IPS-18a (cell line): Measurements from ENCODE around the gene LYRM2.

Source experiments
- H3K27ac ChIP-seq: one replicate; pipeline ENCODE4 v1.5.1; 2013; ENCODE audit warnings: low read length
- H3K27me3 ChIP-seq: one replicate; pipeline ENCODE4 v1.6.1; 2013; ENCODE audit warnings: mild to moderate bottlenecking, low read length; ENCODE audit not compliant: control insufficient read depth, insufficient read depth
- H3K36me3 ChIP-seq: one replicate; pipeline ENCODE4 v1.6.1; 2013; ENCODE audit warnings: low read depth, low read length; ENCODE audit not compliant: control insufficient read depth
- H3K4me1 ChIP-seq: one replicate; pipeline ENCODE4 v1.6.1; 2013; ENCODE audit warnings: low read depth, low read length; ENCODE audit not compliant: control insufficient read depth
- H3K4me3 ChIP-seq: one replicate; pipeline ENCODE4 v1.5.1; 2013; ENCODE audit warnings: low read length
- H3K9ac ChIP-seq: one replicate; pipeline ENCODE4 v1.6.1; 2013; ENCODE audit warnings: mild to moderate bottlenecking, low read length, moderate library complexity
- H3K9me3 ChIP-seq: one replicate; pipeline ENCODE4 v1.6.1; 2013; ENCODE audit warnings: low read depth, low read length; ENCODE audit not compliant: control insufficient read depth

The LYRM2 gene, protein sequence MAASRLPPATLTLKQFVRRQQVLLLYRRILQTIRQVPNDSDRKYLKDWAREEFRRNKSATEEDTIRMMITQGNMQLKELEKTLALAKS

GRCh38 chr6:89638320-89639195, at the start of gene LYRM2:
Gene LYRM2 (minus strand): TSS chr6:89638747. CDS start chr6:89638716, 31 bp downstream.
- peak within 1 kb of the TSS; percentile 81 for H3K27ac ChIP-seq
- no peaks in the 10 kb centered on the region for H3K9me3 ChIP-seq
- H3K27me3 ChIP-seq: no peaks in the 10 kb centered on the region
- H3K4me3 ChIP-seq: peak within 1 kb of the TSS; percentile 95
- H3K36me3 ChIP-seq: peaks cover 33% of the 10 kb centered on the region
- H3K4me1 ChIP-seq: peaks cover 14% of the 10 kb centered on the region
- H3K9ac ChIP-seq: peak within 1 kb of the TSS; percentile 77

- H3K27ac ChIP-seq: no peak overlapping the region
- H3K36me3 ChIP-seq: peaks cover 82% of the 10 kb centered on the region
- H3K9ac ChIP-seq: no peak overlapping the region
Measured at GRCh38 chr6:89688328-89688727, 49.8 kb upstream of the LYRM2 start.

DNA sequence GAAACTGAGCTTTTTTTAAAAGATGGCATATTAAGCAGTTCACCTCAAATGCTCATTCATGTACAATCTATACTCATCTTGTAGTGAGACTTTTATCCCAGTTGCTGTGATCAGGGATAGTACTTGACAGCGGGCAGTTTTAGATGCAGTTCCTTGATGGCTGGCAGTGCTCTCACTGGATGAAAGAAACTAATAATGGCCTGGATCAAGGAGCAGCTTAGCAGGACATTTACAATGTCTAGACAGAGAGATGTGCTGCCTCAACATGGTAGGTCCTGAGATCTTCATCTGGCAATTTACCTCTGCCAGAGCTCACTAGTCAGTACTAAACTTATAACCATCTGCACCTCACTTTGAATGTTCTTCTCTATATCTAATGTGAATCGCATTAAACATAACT, 46.8 kb upstream of the LYRM2 start:
- H3K27ac ChIP-seq: no peak overlapping the region

More at GRCh38 chr6:89688328-89688727, 49.8 kb upstream of the LYRM2 start:
- no peaks in the 10 kb centered on the region for H3K27me3 ChIP-seq
- H3K4me1 ChIP-seq: peaks cover 43% of the 10 kb centered on the region
- H3K9me3 ChIP-seq: no peaks in the 10 kb centered on the region
- H3K4me3 ChIP-seq: no peak overlapping the region

GRCh38 chr6:89682991-89683390, 44.4 kb upstream of the LYRM2 start:
- H3K27ac ChIP-seq: no peak overlapping the region
- H3K4me3 ChIP-seq: no peak overlapping the region
- H3K27me3 ChIP-seq: no peaks in the 10 kb centered on the region
- peaks cover 18% of the 10 kb centered on the region for H3K4me1 ChIP-seq
- peaks cover 86% of the 10 kb centered on the region for H3K36me3 ChIP-seq
- no peak overlapping the region for H3K9ac ChIP-seq
- H3K9me3 ChIP-seq: no peaks in the 10 kb centered on the region

More for the DNA sequence above, 46.8 kb upstream of the LYRM2 start:
- H3K9me3 ChIP-seq: no peaks in the 10 kb centered on the region
- H3K36me3 ChIP-seq: peaks cover 86% of the 10 kb centered on the region
- H3K4me3 ChIP-seq: no peak overlapping the region
- H3K9ac ChIP-seq: no peak overlapping the region
- no peaks in the 10 kb centered on the region for H3K27me3 ChIP-seq
- peaks cover 18% of the 10 kb centered on the region for H3K4me1 ChIP-seq

- Histone ChIP-seq H3K36me3 (peaks cover 84% of the 10 kb centered on the region), H3K9me3 (no peaks in the 10 kb centered on the region), H3K27ac (no peak overlapping the region), H3K27me3 (no peaks in the 10 kb centered on the region), H3K4me3 (no peak overlapping the region), H3K9ac (no peak overlapping the region), H3K4me1 (peaks cover 23% of the 10 kb centered on the region)
Measured at GRCh38 chr6:89681983-89682564, 43.5 kb upstream of the LYRM2 start.

GRCh38 chr6:89680551-89680950, 42.0 kb upstream of the LYRM2 start:
- Histone ChIP-seq H3K4me1 (peaks cover 23% of the 10 kb centered on the region), H3K9me3 (no peaks in the 10 kb centered on the region), H3K4me3 (no peak overlapping the region), H3K9ac (no peak overlapping the region), H3K27ac (no peak overlapping the region), H3K27me3 (no peaks in the 10 kb centered on the region), H3K36me3 (peaks cover 85% of the 10 kb centered on the region)

DNA sequence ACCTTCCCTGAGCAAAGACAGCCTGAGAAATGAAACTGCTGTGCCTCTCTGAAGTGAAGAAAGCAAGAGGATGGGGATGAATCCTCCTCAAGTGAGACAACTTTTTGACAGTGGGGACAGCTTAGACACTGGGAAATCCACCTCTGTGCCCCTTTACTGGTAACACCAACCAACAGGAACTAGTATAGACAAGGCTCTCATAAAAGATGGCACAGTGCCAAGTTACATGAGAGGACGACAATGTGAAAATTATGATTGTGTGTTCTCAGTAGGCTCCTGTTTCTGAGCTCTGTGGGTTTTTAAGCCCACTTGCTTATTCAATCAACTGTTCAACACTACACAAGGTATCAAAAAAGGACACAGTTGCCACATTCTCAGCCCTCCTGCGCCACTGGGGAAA, 41.6 kb upstream of the LYRM2 start:
- Histone ChIP-seq H3K27ac (no peak overlapping the region), H3K36me3 (peaks cover 85% of the 10 kb centered on the region), H3K4me1 (peaks cover 23% of the 10 kb centered on the region), H3K9ac (no peak overlapping the region), H3K27me3 (no peaks in the 10 kb centered on the region), H3K4me3 (no peak overlapping the region), H3K9me3 (no peaks in the 10 kb centered on the region)

- Histone ChIP-seq H3K27ac (peak overlapping the region; percentile 44), H3K27me3 (no peaks in the 10 kb centered on the region), H3K36me3 (peaks cover 85% of the 10 kb centered on the region), H3K9ac (no peak overlapping the region), H3K9me3 (no peaks in the 10 kb centered on the region), H3K4me1 (peaks cover 23% of the 10 kb centered on the region), H3K4me3 (no peak overlapping the region)
Measured at GRCh38 chr6:89679215-89680120, 40.9 kb upstream of the LYRM2 start.

DNA sequence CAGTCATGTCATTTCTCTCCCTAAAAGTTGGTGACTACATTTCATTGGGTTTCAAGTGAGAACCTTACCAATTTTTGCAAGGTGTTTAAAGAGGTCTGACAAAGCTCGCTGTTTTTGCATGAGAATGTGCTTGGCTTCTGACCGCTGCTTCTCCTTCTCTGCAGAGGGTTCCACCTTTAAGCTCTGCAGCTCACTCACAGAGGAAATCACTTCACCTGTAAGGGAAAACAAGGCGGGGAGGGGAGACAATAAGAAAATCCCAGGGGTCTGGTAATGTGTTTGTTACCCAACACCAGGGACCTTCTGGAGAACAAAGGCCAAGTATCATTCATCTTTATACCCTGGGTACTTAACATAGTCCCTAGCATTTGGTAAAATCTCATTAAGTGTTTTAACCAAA, 40.0 kb upstream of the LYRM2 start:
- H3K27ac ChIP-seq: peak overlapping the region; percentile 44

DNA sequence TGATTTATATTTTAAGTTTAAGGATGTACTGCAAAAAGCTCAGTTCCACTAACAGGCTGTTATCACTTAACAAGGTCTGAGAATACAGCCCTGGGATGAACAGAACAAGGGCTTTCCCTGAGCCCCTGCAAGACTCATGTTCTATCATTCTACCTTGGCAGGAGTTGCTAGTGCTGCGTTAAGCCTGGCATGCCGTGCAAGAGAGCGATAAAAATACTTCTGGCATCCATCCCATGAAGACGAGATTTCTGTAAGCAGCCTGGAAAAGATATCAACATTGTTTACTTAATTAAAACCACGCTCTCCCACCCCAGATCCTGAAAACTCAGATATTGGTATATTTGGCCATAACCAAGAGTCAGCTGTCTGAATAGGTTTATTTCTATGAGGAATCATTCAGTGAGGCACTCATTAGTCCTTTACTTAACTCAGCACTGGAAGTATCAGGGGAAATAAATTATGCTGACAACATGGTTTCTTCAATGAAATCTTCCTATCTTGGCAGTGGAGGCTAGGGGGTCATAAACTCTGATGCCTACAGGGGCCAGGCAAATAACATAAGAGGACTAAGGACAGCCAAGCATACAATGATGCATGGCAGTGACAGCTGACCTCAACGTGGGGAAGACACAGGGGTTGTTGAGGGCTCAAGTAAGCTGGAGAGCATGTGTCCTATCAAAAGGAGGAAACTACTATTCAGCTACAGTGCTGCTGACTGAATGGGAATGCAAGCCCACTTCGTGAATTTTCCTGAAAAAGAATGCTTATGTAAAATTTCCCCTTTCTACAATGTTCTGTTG, 37.6 kb upstream of the LYRM2 start:
- Histone ChIP-seq H3K9me3 (no peaks in the 10 kb centered on the region), H3K36me3 (peaks cover 88% of the 10 kb centered on the region), H3K9ac (no peak overlapping the region), H3K4me1 (peaks cover 23% of the 10 kb centered on the region), H3K27ac (no peak overlapping the region), H3K27me3 (no peaks in the 10 kb centered on the region), H3K4me3 (no peak overlapping the region)

More for the DNA sequence above, 40.0 kb upstream of the LYRM2 start:
- Histone ChIP-seq H3K9me3 (no peaks in the 10 kb centered on the region), H3K27me3 (no peaks in the 10 kb centered on the region), H3K4me3 (no peak overlapping the region), H3K4me1 (peaks cover 23% of the 10 kb centered on the region), H3K9ac (no peak overlapping the region), H3K36me3 (peaks cover 85% of the 10 kb centered on the region)
